Calu3 (cell line): ENCODE data around the gene MYO3B. TPM values are rescaled to one million over a fixed set of nuclear protein-coding genes. Genes with fewer than 3 reads are reported as not detected.

Experiments
- BruUV-seq: library from RNA; stranded (reverse); fragments of 400-500 nt; replicated peaks from 2 replicates; lab custom pipeline; 2021; lab: Mats Ljungman, UMichigan
- CTCF ChIA-PET: fragments of 300-600 bp; sonication (Branson Sonifier 250); formaldehyde crosslinking; loops from one replicate; lab custom pipeline; 2022; ENCODE audit warnings: antibody characterized with exemption; lab: Charles Lee
- DNase-seq: peaks from one replicate; pipeline ENCODE4 v3.0.0; 2022
- H3K27ac Mint-ChIP-seq: one replicate; pipeline ENCODE4 v1.8.0; 2022; ENCODE audit warnings: mixed read lengths; ENCODE audit not compliant: unreplicated experiment
- H3K27me3 Mint-ChIP-seq: one replicate; pipeline ENCODE4 v1.8.0; 2022; ENCODE audit warnings: mixed read lengths; ENCODE audit not compliant: unreplicated experiment
- H3K36me3 Mint-ChIP-seq: one replicate; pipeline ENCODE4 v1.8.0; 2022; ENCODE audit warnings: mild to moderate bottlenecking, moderate library complexity, mixed read lengths; ENCODE audit not compliant: insufficient read depth, unreplicated experiment
- H3K4me1 Mint-ChIP-seq: one replicate; pipeline ENCODE4 v1.8.0; 2022; ENCODE audit warnings: mild to moderate bottlenecking, low read depth, mixed read lengths; ENCODE audit not compliant: unreplicated experiment
- H3K4me3 Mint-ChIP-seq: one replicate; pipeline ENCODE4 v1.8.0; 2022; ENCODE audit warnings: mild to moderate bottlenecking, low read depth, moderate library complexity, mixed read lengths; ENCODE audit not compliant: unreplicated experiment
- H3K9me3 Mint-ChIP-seq: one replicate; pipeline ENCODE4 v1.8.0; 2022; ENCODE audit warnings: low read depth, mixed read lengths; ENCODE audit not compliant: unreplicated experiment
- intact Hi-C: fragments of 100-400 bp; cut with micrococcal nuclease; formaldehyde crosslinking; loops from one replicate; pipeline ENCODE4 v1.10.0; 2022; ENCODE audit not compliant: unreplicated experiment
- total RNA-seq: library from RNA; stranded (reverse); gene quantifications from 2 replicates; pipeline ENCODE4 v1.2.3, GENCODE V29; 2022
- TF ChIP-seq, protein P1 (sequence below): fragments of 200-600 bp; IDR thresholded peaks from one replicate; pipeline ENCODE4 v1.8.0; 2022; ENCODE audit warnings: antibody characterized with exemption; ENCODE audit not compliant: unreplicated experiment

Gene MYO3B
- total RNA-seq, 1 experiment from 2014 or later, result 5.0 TPM

GRCh38 chr2:170365686-170366085 is 187.7 kb downstream of the MYO3B start:
- no peaks in the 10 kb centered on the region for H3K9me3 Mint-ChIP-seq
- TF ChIP-seq, protein P1, sequence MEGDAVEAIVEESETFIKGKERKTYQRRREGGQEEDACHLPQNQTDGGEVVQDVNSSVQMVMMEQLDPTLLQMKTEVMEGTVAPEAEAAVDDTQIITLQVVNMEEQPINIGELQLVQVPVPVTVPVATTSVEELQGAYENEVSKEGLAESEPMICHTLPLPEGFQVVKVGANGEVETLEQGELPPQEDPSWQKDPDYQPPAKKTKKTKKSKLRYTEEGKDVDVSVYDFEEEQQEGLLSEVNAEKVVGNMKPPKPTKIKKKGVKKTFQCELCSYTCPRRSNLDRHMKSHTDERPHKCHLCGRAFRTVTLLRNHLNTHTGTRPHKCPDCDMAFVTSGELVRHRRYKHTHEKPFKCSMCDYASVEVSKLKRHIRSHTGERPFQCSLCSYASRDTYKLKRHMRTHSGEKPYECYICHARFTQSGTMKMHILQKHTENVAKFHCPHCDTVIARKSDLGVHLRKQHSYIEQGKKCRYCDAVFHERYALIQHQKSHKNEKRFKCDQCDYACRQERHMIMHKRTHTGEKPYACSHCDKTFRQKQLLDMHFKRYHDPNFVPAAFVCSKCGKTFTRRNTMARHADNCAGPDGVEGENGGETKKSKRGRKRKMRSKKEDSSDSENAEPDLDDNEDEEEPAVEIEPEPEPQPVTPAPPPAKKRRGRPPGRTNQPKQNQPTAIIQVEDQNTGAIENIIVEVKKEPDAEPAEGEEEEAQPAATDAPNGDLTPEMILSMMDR, result no peak
- peaks cover 42% of the 10 kb centered on the region for H3K27me3 Mint-ChIP-seq
- CTCF ChIA-PET, result no interaction called here
- H3K4me1 Mint-ChIP-seq, result peaks cover 10% of the 10 kb centered on the region
- no peak overlapping the region for H3K27ac Mint-ChIP-seq
- no peak overlapping the region for H3K4me3 Mint-ChIP-seq
- H3K36me3 Mint-ChIP-seq, result no peaks in the 10 kb centered on the region
- DNase-seq, result no peak
- intact Hi-C loops, result loop anchor here (10.0 kb wide), 1 partner anchor 431 kb away; no protein-coding TSS in a partner anchor
- no TSS peak for BruUV-seq

GRCh38 chr2:170368370-170368769 is 190.4 kb downstream of the MYO3B start:
- Mint-ChIP-seq H3K27me3 (peaks cover 42% of the 10 kb centered on the region), H3K9me3 (no peaks in the 10 kb centered on the region), H3K27ac (no peak overlapping the region), H3K4me3 (no peak overlapping the region), H3K4me1 (peaks cover 3% of the 10 kb centered on the region), H3K36me3 (no peaks in the 10 kb centered on the region)
- no peak for DNase-seq
- intact Hi-C loops, result loop anchor here (10.0 kb wide), 1 partner anchor 434 kb away; no protein-coding TSS in a partner anchor
- BruUV-seq, result no TSS peak
- CTCF ChIA-PET, result interaction anchor here (1.2 kb wide), 1 partner anchor 447 kb away, joined by 3 read pairs; no protein-coding TSS in a partner anchor
- TF ChIP-seq, protein P1, result no peak

- DNase-seq, result no peak
- peaks cover 11% of the 10 kb centered on the region for H3K4me1 Mint-ChIP-seq
- BruUV-seq, result no TSS peak
- CTCF ChIA-PET, result interaction anchor here (0.5 to 1.2 kb wide), 3 partner anchors 444 to 791 kb away, joined by 3 to 5 read pairs (median 3); no protein-coding TSS in a partner anchor
- peaks cover 42% of the 10 kb centered on the region for H3K27me3 Mint-ChIP-seq
- H3K9me3 Mint-ChIP-seq, result no peaks in the 10 kb centered on the region
- no peak overlapping the region for H3K4me3 Mint-ChIP-seq
- H3K27ac Mint-ChIP-seq, result no peak overlapping the region
- TF ChIP-seq, protein P1, result no peak
- intact Hi-C loops, result loop anchor here (10.0 kb wide), 1 partner anchor 434 kb away; no protein-coding TSS in a partner anchor
- no peaks in the 10 kb centered on the region for H3K36me3 Mint-ChIP-seq
Observed at GRCh38 chr2:170369228-170369627, 191.3 kb downstream of the MYO3B start.

- Mint-ChIP-seq H3K4me1 (peaks cover 18% of the 10 kb centered on the region), H3K36me3 (no peaks in the 10 kb centered on the region), H3K4me3 (no peak overlapping the region), H3K27me3 (peaks cover 35% of the 10 kb centered on the region), H3K9me3 (no peaks in the 10 kb centered on the region), H3K27ac (no peak overlapping the region)
- intact Hi-C loops, result loop anchor here (2.0 to 10.0 kb wide), 2 partner anchors 435 to 443 kb away; no protein-coding TSS in a partner anchor
- CTCF ChIA-PET, result interaction anchor here (0.6 to 1.1 kb wide), 5 partner anchors 42 to 447 kb away, joined by 3 to 8 read pairs (median 5); partner anchors contain the start of gene GAD1
- no TSS peak for BruUV-seq
- no peak for DNase-seq
- TF ChIP-seq, protein P1, result no peak
Observed at GRCh38 chr2:170369894-170370293, 191.9 kb downstream of the MYO3B start.
